Measurements from ENCODE around the gene TEKT5. TPM values are rescaled to one million over a fixed set of nuclear protein-coding genes. Genes with fewer than 3 reads are reported as not detected.

Gene TEKT5
- total RNA-seq, 1 donor from 2014 or later = 0.07 TPM

- H3K27me3 Mint-ChIP-seq (ENCODE audit: insufficient read depth, low read depth) = peaks cover 7% of the 10 kb centered on the region
- DNase-seq (ENCODE audit: low spot score) = no peak
- no peak overlapping the region for H3K27ac Mint-ChIP-seq
- no peaks in the 10 kb centered on the region for H3K9me3 Mint-ChIP-seq
- Histone ChIP-seq H3K4me3 (no peak overlapping the region), H3K79me2 (ENCODE audit: low read depth) (no peaks in the 10 kb centered on the region), H3K9ac (no peak overlapping the region), H3K9me3 (ENCODE audit: low read depth) (no peaks in the 10 kb centered on the region), H3K27me3 (no peaks in the 10 kb centered on the region), H4K20me1 (ENCODE audit: low read depth) (no peaks in the 10 kb centered on the region), H3K36me3 (no peaks in the 10 kb centered on the region), H3K4me2 (no peak overlapping the region), H3K4me1 (peaks cover 3% of the 10 kb centered on the region), H3K27ac (no peak overlapping the region), H2AFZ (replicated peaks) (no peak overlapping the region), H3F3A (ENCODE audit: low read depth) (no peaks in the 10 kb centered on the region)
- no peak for TF ChIP-seq EZH2phosphoT487 (IDR thresholded peaks at IDR 0.05)
- TF ChIP-seq CTCF (IDR thresholded peaks at IDR 0.05) = no peak
- no peak for TF ChIP-seq EZH2 (IDR thresholded peaks at IDR 0.05)
- H3K36me3 Mint-ChIP-seq = no peaks in the 10 kb centered on the region
- H3K4me1 Mint-ChIP-seq = no peaks in the 10 kb centered on the region
- no peak overlapping the region for H3K4me3 Mint-ChIP-seq
These were observed 28.4 kb downstream of the TEKT5 start for GRCh38 chr16:10666291-10666690.

- Mint-ChIP-seq H3K27ac (peak overlapping the region; percentile 59), H3K4me1 (no peaks in the 10 kb centered on the region), H3K4me3 (no peak overlapping the region), H3K9me3 (no peaks in the 10 kb centered on the region), H3K36me3 (no peaks in the 10 kb centered on the region), H3K27me3 (ENCODE audit: insufficient read depth, low read depth) (peaks cover 7% of the 10 kb centered on the region)
- H2AFZ ChIP-seq (replicated peaks) = no peak overlapping the region
- H3K79me2 ChIP-seq (ENCODE audit: low read depth) = no peaks in the 10 kb centered on the region
- H3K9ac ChIP-seq = no peak overlapping the region
- H3F3A ChIP-seq (ENCODE audit: low read depth) = no peaks in the 10 kb centered on the region
- no peaks in the 10 kb centered on the region for H3K27me3 ChIP-seq
- TF ChIP-seq EZH2phosphoT487 (IDR thresholded peaks at IDR 0.05) = no peak
- no peak for TF ChIP-seq CTCF (IDR thresholded peaks at IDR 0.05)
- TF ChIP-seq EZH2 (IDR thresholded peaks at IDR 0.05) = no peak
- no peaks in the 10 kb centered on the region for H3K36me3 ChIP-seq
- no peak overlapping the region for H3K4me3 ChIP-seq
- no peaks in the 10 kb centered on the region for H4K20me1 ChIP-seq (ENCODE audit: low read depth)
- H3K27ac ChIP-seq = no peak overlapping the region
- H3K9me3 ChIP-seq (ENCODE audit: low read depth) = no peaks in the 10 kb centered on the region
- no peak for DNase-seq (ENCODE audit: low spot score)
- peaks cover 3% of the 10 kb centered on the region for H3K4me1 ChIP-seq
- H3K4me2 ChIP-seq = no peak overlapping the region
These were observed 29.6 kb downstream of the TEKT5 start for GRCh38 chr16:10665166-10665565.

- no peak for DNase-seq (ENCODE audit: low spot score)
- Histone ChIP-seq H3K27me3 (no peaks in the 10 kb centered on the region), H3K4me3 (no peak overlapping the region), H3K79me2 (ENCODE audit: low read depth) (no peaks in the 10 kb centered on the region), H4K20me1 (ENCODE audit: low read depth) (no peaks in the 10 kb centered on the region), H2AFZ (replicated peaks) (no peak overlapping the region), H3K27ac (no peak overlapping the region), H3K9ac (no peak overlapping the region), H3F3A (ENCODE audit: low read depth) (no peaks in the 10 kb centered on the region), H3K4me1 (peaks cover 5% of the 10 kb centered on the region), H3K4me2 (no peak overlapping the region), H3K36me3 (no peaks in the 10 kb centered on the region), H3K9me3 (ENCODE audit: low read depth) (no peaks in the 10 kb centered on the region)
- TF ChIP-seq EZH2 (IDR thresholded peaks at IDR 0.05) (no peak), EZH2phosphoT487 (IDR thresholded peaks at IDR 0.05) (no peak), CTCF (IDR thresholded peaks at IDR 0.05) (no peak)
- H3K27me3 Mint-ChIP-seq (ENCODE audit: insufficient read depth, low read depth) = peaks cover 7% of the 10 kb centered on the region
- H3K36me3 Mint-ChIP-seq = no peaks in the 10 kb centered on the region
- H3K4me1 Mint-ChIP-seq = no peaks in the 10 kb centered on the region
- H3K27ac Mint-ChIP-seq = peak overlapping the region; percentile 59
- no peaks in the 10 kb centered on the region for H3K9me3 Mint-ChIP-seq
- H3K4me3 Mint-ChIP-seq = no peak overlapping the region
These were observed 30.0 kb downstream of the TEKT5 start for GRCh38 chr16:10664720-10665126.
